ENCODE measurements around the gene BRIP1.

DNA sequence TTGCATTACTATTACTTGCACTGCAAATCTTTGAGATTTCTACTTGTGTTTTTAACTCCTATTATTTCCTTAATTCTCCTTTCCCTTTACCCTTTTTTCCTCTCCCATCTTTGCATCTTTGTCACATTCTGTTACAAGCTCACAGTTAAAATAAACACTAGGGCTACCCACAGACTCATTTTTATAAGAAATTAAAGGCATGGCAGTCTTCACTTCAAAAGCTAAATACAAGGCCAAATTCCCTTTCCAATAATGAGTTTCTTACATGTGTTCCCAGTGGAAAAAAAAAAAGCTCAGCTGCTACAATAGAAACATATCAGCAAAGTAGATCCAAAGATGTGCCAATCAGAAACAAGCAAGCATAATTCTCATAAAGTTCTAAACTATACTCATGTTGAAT lies 3.7 kb upstream of the BRIP1 start:
- no peak for TF ChIP-seq POLR2A (IDR thresholded peaks at IDR 0.05)
- TF ChIP-seq, protein P1, sequence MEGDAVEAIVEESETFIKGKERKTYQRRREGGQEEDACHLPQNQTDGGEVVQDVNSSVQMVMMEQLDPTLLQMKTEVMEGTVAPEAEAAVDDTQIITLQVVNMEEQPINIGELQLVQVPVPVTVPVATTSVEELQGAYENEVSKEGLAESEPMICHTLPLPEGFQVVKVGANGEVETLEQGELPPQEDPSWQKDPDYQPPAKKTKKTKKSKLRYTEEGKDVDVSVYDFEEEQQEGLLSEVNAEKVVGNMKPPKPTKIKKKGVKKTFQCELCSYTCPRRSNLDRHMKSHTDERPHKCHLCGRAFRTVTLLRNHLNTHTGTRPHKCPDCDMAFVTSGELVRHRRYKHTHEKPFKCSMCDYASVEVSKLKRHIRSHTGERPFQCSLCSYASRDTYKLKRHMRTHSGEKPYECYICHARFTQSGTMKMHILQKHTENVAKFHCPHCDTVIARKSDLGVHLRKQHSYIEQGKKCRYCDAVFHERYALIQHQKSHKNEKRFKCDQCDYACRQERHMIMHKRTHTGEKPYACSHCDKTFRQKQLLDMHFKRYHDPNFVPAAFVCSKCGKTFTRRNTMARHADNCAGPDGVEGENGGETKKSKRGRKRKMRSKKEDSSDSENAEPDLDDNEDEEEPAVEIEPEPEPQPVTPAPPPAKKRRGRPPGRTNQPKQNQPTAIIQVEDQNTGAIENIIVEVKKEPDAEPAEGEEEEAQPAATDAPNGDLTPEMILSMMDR (IDR thresholded peaks at IDR 0.05), result no peak

All from lower leg skin (tissue), 3 donors.